Cardiac muscle cell (in vitro differentiated cells and primary cell): ENCODE measurements around the gene SMIM20. TPM values are rescaled to one million over a fixed set of nuclear protein-coding genes. Genes with fewer than 3 reads are reported as not detected.

Experiments
- DNase-seq, 2 donors: peaks; one replicate each; pipeline versions ENCODE4 v3.0.0 to v3.0.0-alpha.2; 2010 to 2017; ENCODE audit warnings: low read depth in 1 of 2, low spot score in 1 of 2
- H3K27ac ChIP-seq: fragments of 200-600 bp; sonication (generic); 2 replicates; pipeline ENCODE4 v1.5.1; 2016
- H3K27me3 ChIP-seq: fragments of 200-600 bp; sonication (generic); 2 replicates; pipeline ENCODE4 v1.6.0; 2016; ENCODE audit warnings: control low read depth
- H3K36me3 ChIP-seq: fragments of 200-600 bp; sonication (generic); 2 replicates; pipeline ENCODE4 v1.5.1; 2016; ENCODE audit warnings: control low read depth
- H3K4me1 ChIP-seq: fragments of 200-600 bp; sonication (generic); 2 replicates; pipeline ENCODE4 v1.8.1; 2017; ENCODE audit warnings: low read depth, mild to moderate bottlenecking, mixed run types
- H3K4me3 ChIP-seq: fragments of 200-600 bp; sonication (generic); 2 replicates; pipeline ENCODE4 v1.5.1; 2016; ENCODE audit warnings: mild to moderate bottlenecking
- H3K9me3 ChIP-seq: fragments of 200-600 bp; sonication (generic); 2 replicates; pipeline ENCODE4 v1.5.1; 2017; ENCODE audit warnings: low read depth, mild to moderate bottlenecking, control low read depth
- CTCF ChIP-seq: IDR thresholded peaks from 2 replicates; pipeline ENCODE4 v1.5.1; 2012; ENCODE audit warnings: low read depth, mild to moderate bottlenecking, low read length
- polyA plus RNA-seq: library from polyadenylated mRNA; unstranded; fragments of >200 nt; fragmentation: Nextera tagmentation; extraction: Ambion mirVana; gene quantifications from 2 replicates; pipeline ENCODE4 v1.2.1, GENCODE V29; 2016
- total RNA-seq: library from RNA; depleted of rRNA; stranded (reverse); fragments of >200 nt; gene quantifications from 2 replicates; pipeline ENCODE4 v1.2.3, GENCODE V29; 2016

The SMIM20 gene
- total and polyA plus RNA-seq, 2 experiments from 2014 or later, result 27.5 to 59.1 TPM

- no peak for TF ChIP-seq CTCF
- no peak overlapping the region for H3K27ac ChIP-seq
- H3K9me3 ChIP-seq, result no peaks in the 10 kb centered on the region
- no peak overlapping the region for H3K4me3 ChIP-seq
- no peaks in the 10 kb centered on the region for H3K4me1 ChIP-seq
- DNase-seq, result peak in 1 of 2 donors; percentile 64
- no peaks in the 10 kb centered on the region for H3K27me3 ChIP-seq
- H3K36me3 ChIP-seq, result no peaks in the 10 kb centered on the region
These were observed 14.6 kb downstream of the SMIM20 start for GRCh38 chr4:25928379-25929297.

DNA sequence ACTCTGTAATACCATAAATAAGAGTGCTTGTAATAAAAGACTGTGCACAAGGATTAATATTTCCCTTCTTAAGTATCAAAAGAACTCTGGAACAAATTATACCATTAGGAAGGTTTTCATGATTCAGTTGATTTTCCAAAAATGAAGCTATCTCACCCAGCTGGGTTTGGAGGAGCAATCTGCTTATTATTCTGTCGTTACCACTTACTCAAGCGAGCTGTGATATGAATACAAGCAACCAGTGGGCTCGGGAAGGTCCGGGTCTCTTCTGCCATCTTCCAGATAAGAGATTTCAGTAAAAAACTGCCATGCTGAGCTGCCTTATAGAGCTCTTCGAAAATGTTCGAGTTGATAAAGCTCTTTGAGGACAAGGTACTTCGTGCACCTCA lies 15.3 kb downstream of the SMIM20 start:
- Histone ChIP-seq H3K4me1 (no peaks in the 10 kb centered on the region), H3K27me3 (no peaks in the 10 kb centered on the region), H3K9me3 (no peaks in the 10 kb centered on the region), H3K36me3 (no peaks in the 10 kb centered on the region), H3K4me3 (no peak overlapping the region), H3K27ac (no peak overlapping the region)
- DNase-seq, result no peak
- TF ChIP-seq CTCF, result no peak

GRCh38 chr4:25930731-25931354 lies 16.8 kb downstream of the SMIM20 start:
- Histone ChIP-seq H3K9me3 (no peaks in the 10 kb centered on the region), H3K36me3 (no peaks in the 10 kb centered on the region), H3K4me3 (no peak overlapping the region), H3K27me3 (no peaks in the 10 kb centered on the region), H3K4me1 (no peaks in the 10 kb centered on the region), H3K27ac (no peak overlapping the region)
- DNase-seq, result no peak
- no peak for TF ChIP-seq CTCF

- no peaks in the 10 kb centered on the region for H3K27me3 ChIP-seq
- no peak for TF ChIP-seq CTCF
- no peaks in the 10 kb centered on the region for H3K9me3 ChIP-seq
- H3K4me3 ChIP-seq, result no peak overlapping the region
- no peak for DNase-seq
- H3K27ac ChIP-seq, result no peak overlapping the region
- H3K4me1 ChIP-seq, result no peaks in the 10 kb centered on the region
- no peaks in the 10 kb centered on the region for H3K36me3 ChIP-seq
These were observed 22.7 kb downstream of the SMIM20 start for GRCh38 chr4:25936696-25937095.

- H3K27ac ChIP-seq, result no peak overlapping the region
- no peaks in the 10 kb centered on the region for H3K27me3 ChIP-seq
- H3K4me3 ChIP-seq, result no peak overlapping the region
- no peaks in the 10 kb centered on the region for H3K4me1 ChIP-seq
- TF ChIP-seq CTCF, result no peak
- peak in 1 of 2 donors; percentile 82 for DNase-seq
- no peaks in the 10 kb centered on the region for H3K36me3 ChIP-seq
- no peaks in the 10 kb centered on the region for H3K9me3 ChIP-seq
These were observed 23.8 kb downstream of the SMIM20 start for GRCh38 chr4:25937801-25938200.
